K562 (cell line): ENCODE data around the gene UMODL1. TPM values are rescaled to one million over a fixed set of nuclear protein-coding genes. Genes with fewer than 3 reads are reported as not detected.

Experiments used
- ATAC-seq: fragments of 200-7000 bp; cut with Tn5 transposase; 3 replicates; pipeline ENCODE4 v1.9.1; 2020; ENCODE audit warnings: moderate library complexity
- BruUV-seq: library from RNA; stranded (reverse); fragments of 400-500 nt; replicated peaks from 2 replicates; lab custom pipeline; 2021; lab: Mats Ljungman, UMichigan
- CTCF ChIA-PET: fragments of 300-600 bp; formaldehyde crosslinking; extraction: SDS; loops from one replicate; lab custom pipeline; 2021; ENCODE audit warnings: low intra/inter-chr PET ratio; lab: Yijun Ruan, JAX
- POLR2A ChIA-PET: fragments of 300-600, 350-650 bp; sonication (Branson Sonifier 250); formaldehyde crosslinking; extraction: SDS; loops from one replicate; lab custom pipeline; 2021; ENCODE audit warnings: antibody characterized with exemption, inconsistent platforms; lab: Yijun Ruan, JAX
- DNase-seq, 4 experiments: peaks; one replicate each; pipeline versions ENCODE4 v3.0.0 to v3.0.0-alpha.2; 2011 to 2018; ENCODE audit warnings: low spot score in 3 of 4, mixed read lengths in 3 of 4; ENCODE audit errors: extremely low read depth in 1 of 4
- FAIRE-seq: peaks from 2 replicates; lab custom pipeline; 2011; peaks lifted over from hg19 to GRCh38; lab: Jason Lieb, UNC
- H2AFZ ChIP-seq: 2 replicates; pipeline ENCODE4 v1.6.0; 2011; ENCODE audit warnings: low read depth, low read length, control low read depth, inconsistent platforms
- H3K27ac ChIP-seq: fragments of 200-600 bp; 3 replicates; pipeline ENCODE4 v1.8.0; 2011; ENCODE audit warnings: low read depth, mild to moderate bottlenecking, control low read depth, inconsistent platforms, low read length, moderate library complexity, mixed read lengths; ENCODE audit errors: extremely low read depth
- H3K27me3 ChIP-seq, 2 experiments: fragments of 300-600 bp in 1 of 2; 2 replicates in 1 of 2; 3 replicates in 1 of 2; pipeline versions ENCODE4 v1.6.0 to v1.8.0; 2011; ENCODE audit warnings: inconsistent platforms in 2 of 2, low read length in 2 of 2, mild to moderate bottlenecking in 1 of 2, mixed read lengths in 1 of 2, moderate library complexity in 1 of 2; ENCODE audit not compliant: control insufficient read depth in 2 of 2, insufficient read depth in 2 of 2
- H3K36me3 ChIP-seq: fragments of 300-600 bp; 3 replicates; pipeline ENCODE4 v1.8.0; 2011; ENCODE audit warnings: mild to moderate bottlenecking, low read length, inconsistent platforms; ENCODE audit not compliant: control insufficient read depth, insufficient read depth
- H3K4me1 ChIP-seq, 2 experiments: fragments of 200-600 bp in 1 of 2; replicated peaks in 1 of 2; 2 replicates in 1 of 2; 3 replicates in 1 of 2; pipeline versions ENCODE4 v1.5.1 to v1.8.0; 2011; ENCODE audit warnings: inconsistent platforms in 2 of 2, low read length in 2 of 2, mild to moderate bottlenecking in 1 of 2, mixed read lengths in 1 of 2, moderate library complexity in 1 of 2; ENCODE audit not compliant: control insufficient read depth in 2 of 2, insufficient read depth in 2 of 2
- H3K4me2 ChIP-seq: 2 replicates; pipeline ENCODE4 v1.6.1; 2011; ENCODE audit warnings: low read length, control low read depth, inconsistent platforms, mixed read lengths; ENCODE audit not compliant: insufficient read depth
- H3K4me3 ChIP-seq: fragments of 200-600 bp; sonication (generic), shearing (Covaris generic); 2 replicates; pipeline ENCODE4 v1.5.1; 2016; ENCODE audit warnings: control low read depth, inconsistent platforms
- H3K79me2 ChIP-seq: fragments of 200-600 bp; 3 replicates; pipeline ENCODE4 v1.8.0; 2011; ENCODE audit warnings: low read length, inconsistent platforms; ENCODE audit not compliant: control insufficient read depth, insufficient read depth
- H3K9ac ChIP-seq, 2 experiments: 2 replicates each; pipeline versions ENCODE4 v1.6.0 to v1.6.1; 2011; ENCODE audit warnings: low read depth in 2 of 2, low read length in 2 of 2, control low read depth in 1 of 2, inconsistent platforms in 1 of 2, mild to moderate bottlenecking in 1 of 2, mixed read lengths in 1 of 2; ENCODE audit not compliant: insufficient read depth in 1 of 2
- H3K9me1 ChIP-seq: one replicate; pipeline ENCODE4 v1.6.0; 2011; ENCODE audit warnings: inconsistent platforms, mild to moderate bottlenecking, low read length, moderate library complexity; ENCODE audit not compliant: control insufficient read depth, insufficient read depth
- H3K9me3 ChIP-seq: replicated peaks from 2 replicates; pipeline ENCODE4 v1.5.1; 2011; ENCODE audit warnings: low read depth, low read length, inconsistent platforms; ENCODE audit not compliant: control insufficient read depth, insufficient read depth
- H4K20me1 ChIP-seq: replicated peaks from 2 replicates; pipeline ENCODE4 v1.6.1; 2011; ENCODE audit warnings: low read length, inconsistent platforms, mixed read lengths; ENCODE audit not compliant: control insufficient read depth, insufficient read depth
- DEAF1 ChIP-seq: fragments of 450-650 bp; formaldehyde crosslinking; IDR thresholded peaks from 2 replicates; pipeline ENCODE4 v1.4.0; 2020; ENCODE audit warnings: mild to moderate bottlenecking, moderate library complexity
- E2F8 ChIP-seq: fragments of 450-650 bp; IDR thresholded peaks from 2 replicates; pipeline ENCODE4 v1.7.1; 2018; ENCODE audit warnings: mild to moderate bottlenecking, low read depth; ENCODE audit not compliant: partially characterized antibody
- HOMEZ ChIP-seq: fragments of 250-450 bp; sonication (Bioruptor Pico); IDR thresholded peaks from 2 replicates; pipeline ENCODE4 v1.4.0; 2020; ENCODE audit warnings: mild to moderate bottlenecking, moderate library complexity
- IRF1 ChIP-seq: sonication (generic); formaldehyde crosslinking; IDR thresholded peaks from 2 replicates; pipeline ENCODE4 v1.8.0; 2022; ENCODE audit warnings: missing genetic modification reagents, mild to moderate bottlenecking, borderline replicate concordance
- LEF1 ChIP-seq: fragments of 450-650 bp; IDR thresholded peaks from 2 replicates; pipeline ENCODE4 v1.6.1; 2016; ENCODE audit warnings: mild to moderate bottlenecking
- XRCC5 ChIP-seq: fragments of 200-400 bp; formaldehyde crosslinking; IDR thresholded peaks from 2 replicates; pipeline ENCODE4 v1.6.1; 2017; ENCODE audit warnings: low read depth, mild to moderate bottlenecking, low read length
- ZBTB12 ChIP-seq: fragments of 250-450 bp; sonication (Bioruptor Pico); IDR thresholded peaks from 2 replicates; pipeline ENCODE4 v1.4.0; 2020
- ZNF174 ChIP-seq: fragments of 250-450 bp; sonication (Bioruptor Pico); IDR thresholded peaks from 2 replicates; pipeline ENCODE4 v1.4.0; 2020; ENCODE audit warnings: mild to moderate bottlenecking
- WGBS: fragments of 100-300 bp; shearing (Covaris generic); methylation state at CpG from one replicate; pipeline ENCODE4 v1.1.6; 2016; ENCODE audit warnings: low coverage, mixed read lengths; ENCODE audit not compliant: insufficient coverage; ENCODE audit errors: missing lambda C conversion rate; 5-methylcytosine and 5-hydroxymethylcytosine counted together
- in situ Hi-C: fragments of 300-500 bp; cut with MboI; formaldehyde crosslinking; loops from 4 replicates; pipeline ENCODE4 v1.15.0; 2018; ENCODE audit warnings: inconsistent platforms, mixed read lengths
- intact Hi-C: fragments of 100-400 bp; cut with micrococcal nuclease; formaldehyde crosslinking; loops from 2 replicates; pipeline ENCODE4 v1.14.2; 2022
- polyA plus RNA-seq, 8 experiments: library from polyadenylated mRNA; depleted of rRNA in 4 of 8; stranded (reverse) in 5 of 8; unstranded in 3 of 8; fragments of >200 nt; fragmentation: Nextera tagmentation in 2 of 8; fragmentation: Illumina TruSeq in 1 of 8; extraction: Ambion mirVana in 2 of 8; extraction: Trizol in 1 of 8; gene quantifications; 2 replicates each; pipeline versions ENCODE4 v1.2.1 to v1.2.3, GENCODE V29; 2011 to 2014; ENCODE audit warnings: inconsistent platforms in 1 of 8, missing spikeins in 1 of 8
- total RNA-seq, 7 experiments: library from RNA; depleted of rRNA in 6 of 7; stranded (reverse); fragments of >200 nt in 6 of 7; fragmentation: Illumina TruSeq in 2 of 7; extraction: Trizol in 2 of 7; gene quantifications; 2 replicates each; pipeline versions ENCODE4 v1.2.1 to v1.2.3, GENCODE V29; 2011 to 2021; ENCODE audit warnings: low replicate concordance in 1 of 7

UMODL1 gene
- total and polyA plus RNA-seq, 9 of the 15 experiments (the other 6 are each of a cell fraction or from before 2014, with no cell fraction given) = not detected

GRCh38 chr21:42068256-42068545 is 2.9 kb upstream of the UMODL1 start:
- FAIRE-seq (no peak), ATAC-seq (no peak), DNase-seq (no peak)
- Histone ChIP-seq H3K9me3 (no peaks in the 10 kb centered on the region), H3K4me3 (no peak overlapping the region), H3K9ac (no peak overlapping the region), H3K9me1 (no peaks in the 10 kb centered on the region), H3K36me3 (no peaks in the 10 kb centered on the region), H2AFZ (no peak overlapping the region), H4K20me1 (peaks cover 12% of the 10 kb centered on the region; the same call in 1 of the 2 replicates), H3K4me2 (no peak overlapping the region), H3K79me2 (no peaks in the 10 kb centered on the region), H3K27ac (no peak overlapping the region), H3K4me1 (no peaks in the 10 kb centered on the region), H3K27me3 (peaks cover 68 to 80% of the 10 kb centered on the region in 2 experiments)
- in situ Hi-C loops = no loop called here
- intact Hi-C loops = no loop called here
- no TSS peak for BruUV-seq
- POLR2A ChIA-PET = interaction anchor here (1.1 kb wide), 1 partner anchor 9 kb away, joined by 3 read pairs; no protein-coding TSS in a partner anchor
- CTCF ChIA-PET = no interaction called here
- 2% methylated on average over 6 of the region's 6 CpGs for WGBS
- TF ChIP-seq LEF1 (no peak), IRF1 (CRISPR knock-in tag) (no peak), ZBTB12 (CRISPR knock-in tag) (no peak), HOMEZ (no peak), XRCC5 (no peak), E2F8 (no peak), ZNF174 (no peak), DEAF1 (no peak)
